ENCODE results near the gene RPP21.

RPP21 gene

DNA sequence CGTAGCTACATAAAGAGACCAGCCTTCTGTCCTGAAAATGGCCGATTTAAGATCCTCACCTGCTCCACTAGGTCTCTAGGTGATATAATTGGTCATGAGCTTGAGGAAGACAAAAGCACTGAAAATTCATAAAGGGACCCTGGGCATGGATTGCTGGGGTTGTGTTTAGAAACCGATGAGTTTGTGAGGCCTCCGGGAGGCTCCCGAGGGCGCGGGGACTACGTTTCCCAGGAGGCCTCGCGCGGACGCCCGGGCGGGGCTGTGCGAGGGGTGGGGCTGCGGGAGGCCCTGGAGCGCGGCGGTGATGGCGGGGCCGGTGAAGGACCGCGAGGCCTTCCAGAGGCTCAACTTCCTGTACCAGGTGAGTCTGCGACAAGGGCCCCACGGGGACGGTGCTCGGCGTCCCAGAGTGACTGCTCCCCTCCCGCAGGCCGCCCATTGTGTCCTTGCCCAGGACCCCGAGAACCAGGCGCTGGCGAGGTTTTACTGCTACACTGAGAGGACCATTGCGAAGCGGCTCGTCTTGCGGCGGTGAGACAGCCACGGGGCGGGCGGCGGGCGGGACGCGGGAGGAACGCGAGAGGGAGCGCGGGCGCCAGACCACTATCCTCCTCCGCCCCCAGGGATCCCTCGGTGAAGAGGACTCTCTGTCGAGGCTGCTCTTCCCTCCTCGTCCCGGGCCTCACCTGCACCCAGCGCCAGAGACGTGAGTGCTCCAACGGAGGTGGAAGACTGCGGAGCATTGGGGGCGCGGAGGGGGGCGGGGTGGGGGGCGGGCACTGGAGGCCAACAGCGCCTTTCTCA lies at the start of gene RPP21:
Gene RPP21 (plus strand): TSS at position 289 of the 804 bp plus-strand sequence. CDS start 16 bp downstream, at position 305.
- DNase-seq (ENCODE audit: low read depth, low spot score) = peak; percentile 92

DNA sequence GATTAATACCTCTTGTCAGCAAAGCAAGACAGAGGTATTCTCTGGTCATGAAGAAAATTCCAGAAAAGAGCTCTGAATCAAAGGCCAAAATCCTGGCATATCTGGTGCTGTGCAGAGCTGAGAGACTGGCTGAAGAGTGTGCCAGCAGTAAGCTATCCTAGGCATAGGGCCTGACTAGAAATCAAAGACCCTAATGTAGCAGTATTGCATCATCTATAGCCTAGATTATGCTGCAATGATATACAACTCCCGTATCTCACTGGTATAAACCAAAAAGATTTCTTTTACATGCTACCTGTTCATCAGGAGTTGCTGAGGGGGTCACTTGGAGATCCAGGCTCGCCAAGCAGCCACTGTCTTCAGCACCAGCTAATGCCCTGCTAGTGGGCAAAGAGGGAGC lies 49.1 kb upstream of the RPP21 start:
- DNase-seq (ENCODE audit: low read depth, low spot score) = no peak

- no peak for DNase-seq (ENCODE audit: low read depth, low spot score)
Observed at GRCh38 chr6:30304002-30304401, 41.0 kb upstream of the RPP21 start.

DNA sequence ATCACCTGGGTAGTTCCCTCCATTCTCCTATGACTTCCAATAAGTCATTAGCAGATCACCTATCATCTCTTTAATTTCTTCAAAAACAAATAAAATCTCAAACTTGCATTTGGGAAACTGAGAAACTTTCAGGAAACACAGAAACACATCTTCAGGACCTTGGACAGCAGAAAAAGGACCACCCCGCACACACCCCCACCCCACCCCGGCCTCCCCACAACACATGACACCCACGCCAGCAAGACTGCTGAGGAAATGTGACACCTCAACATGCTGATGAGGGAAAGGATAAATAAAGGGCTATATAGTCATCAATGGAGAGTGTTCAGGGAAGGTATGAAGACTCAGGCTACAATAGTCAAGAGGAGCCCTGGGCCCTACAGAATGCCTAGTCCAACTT lies 33.9 kb upstream of the RPP21 start:
- peak; percentile 13 for DNase-seq (ENCODE audit: low read depth, low spot score)

DNA sequence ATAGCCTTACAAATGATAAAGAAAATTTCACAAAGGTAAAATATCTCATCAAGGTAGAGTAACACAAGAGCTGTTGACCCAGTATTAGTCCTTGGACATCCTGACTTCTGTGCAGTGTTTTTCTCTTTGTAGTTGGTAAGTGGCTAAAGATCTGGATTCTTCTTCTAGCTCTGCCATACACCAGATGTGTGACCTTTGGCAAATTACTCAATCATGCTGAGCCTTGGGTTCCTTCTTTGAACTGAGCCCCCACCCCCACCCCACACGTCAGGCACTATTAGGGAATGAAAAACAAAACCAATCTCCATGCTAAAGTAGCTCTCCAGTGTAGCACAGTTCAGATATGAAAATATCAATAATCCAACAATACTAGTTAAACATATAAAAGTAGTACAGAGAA lies 33.3 kb upstream of the RPP21 start:
- DNase-seq (ENCODE audit: low read depth, low spot score) = no peak

- no peak for DNase-seq (ENCODE audit: low read depth, low spot score)
Observed at GRCh38 chr6:30312266-30312665, 32.7 kb upstream of the RPP21 start.

DNA sequence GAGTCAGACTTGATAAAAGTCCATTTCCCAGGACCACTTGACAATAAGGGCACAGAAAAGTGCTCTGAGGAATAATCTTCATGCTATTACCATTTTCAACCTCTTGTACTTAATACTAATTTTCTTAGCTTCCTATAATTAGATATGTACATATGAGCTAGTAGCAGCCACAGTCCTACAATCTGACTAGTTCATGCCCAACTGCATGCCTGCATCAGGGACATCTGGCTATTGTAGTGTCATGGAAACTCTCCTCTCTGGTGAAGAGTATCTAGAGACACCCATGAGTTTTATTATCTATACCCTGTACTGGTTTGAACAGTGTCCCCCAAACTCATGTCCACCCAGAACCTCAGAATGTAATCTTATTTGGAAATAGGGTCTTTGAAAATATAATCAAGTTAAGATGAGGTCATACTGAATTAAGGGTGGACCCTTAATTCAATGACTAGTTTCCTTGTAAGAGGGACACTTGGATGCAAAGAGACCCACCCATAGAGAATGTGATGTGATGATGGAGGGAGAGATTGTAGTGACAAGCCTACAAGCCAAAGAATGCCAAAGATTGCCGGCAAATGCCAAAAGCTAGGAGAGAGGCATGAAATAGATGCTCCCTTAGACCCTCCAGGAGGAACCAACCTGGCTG lies 32.2 kb upstream of the RPP21 start:
- DNase-seq (ENCODE audit: low read depth, low spot score) = no peak

- no peak for DNase-seq (ENCODE audit: low read depth, low spot score)
Observed at GRCh38 chr6:30315156-30315555, 29.8 kb upstream of the RPP21 start.

DNA sequence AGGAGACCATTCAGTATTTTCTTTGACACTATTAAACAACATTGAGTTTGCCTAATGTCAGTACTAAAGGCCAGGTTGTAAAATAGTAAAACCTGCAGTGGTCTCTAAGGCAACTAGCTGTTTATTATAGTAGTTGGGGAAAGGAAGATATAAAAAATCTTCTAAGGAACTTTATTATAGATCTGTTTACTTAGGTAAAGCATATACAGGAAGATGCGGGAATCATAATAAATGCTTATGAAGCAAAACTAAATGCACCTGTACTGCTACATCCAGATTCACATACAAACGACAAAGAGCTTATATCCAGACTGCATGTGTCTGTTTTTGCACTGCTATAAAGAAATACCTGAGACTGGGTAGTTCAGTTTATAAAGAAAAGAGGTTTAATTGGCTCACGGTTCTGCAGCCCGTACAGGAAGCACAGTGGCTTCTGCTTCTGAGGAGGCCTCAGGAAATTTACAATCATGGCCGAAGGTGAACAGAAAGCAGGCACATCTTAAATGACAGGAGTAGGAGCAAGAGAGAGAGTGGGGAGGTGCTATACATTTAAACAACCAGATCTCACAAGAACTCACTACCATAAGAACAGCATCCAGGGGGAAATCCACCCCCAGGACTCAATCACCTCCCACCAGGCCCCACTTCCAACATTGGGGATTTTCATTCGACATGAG lies 26.9 kb upstream of the RPP21 start:
- DNase-seq (ENCODE audit: low read depth, low spot score) = no peak

- DNase-seq (ENCODE audit: low read depth, low spot score) = no peak
Observed at GRCh38 chr6:30319146-30319835, 25.7 kb upstream of the RPP21 start.

GRCh38 chr6:30321692-30322388 lies 23.1 kb upstream of the RPP21 start:
- DNase-seq (ENCODE audit: low read depth, low spot score) = no peak

DNA sequence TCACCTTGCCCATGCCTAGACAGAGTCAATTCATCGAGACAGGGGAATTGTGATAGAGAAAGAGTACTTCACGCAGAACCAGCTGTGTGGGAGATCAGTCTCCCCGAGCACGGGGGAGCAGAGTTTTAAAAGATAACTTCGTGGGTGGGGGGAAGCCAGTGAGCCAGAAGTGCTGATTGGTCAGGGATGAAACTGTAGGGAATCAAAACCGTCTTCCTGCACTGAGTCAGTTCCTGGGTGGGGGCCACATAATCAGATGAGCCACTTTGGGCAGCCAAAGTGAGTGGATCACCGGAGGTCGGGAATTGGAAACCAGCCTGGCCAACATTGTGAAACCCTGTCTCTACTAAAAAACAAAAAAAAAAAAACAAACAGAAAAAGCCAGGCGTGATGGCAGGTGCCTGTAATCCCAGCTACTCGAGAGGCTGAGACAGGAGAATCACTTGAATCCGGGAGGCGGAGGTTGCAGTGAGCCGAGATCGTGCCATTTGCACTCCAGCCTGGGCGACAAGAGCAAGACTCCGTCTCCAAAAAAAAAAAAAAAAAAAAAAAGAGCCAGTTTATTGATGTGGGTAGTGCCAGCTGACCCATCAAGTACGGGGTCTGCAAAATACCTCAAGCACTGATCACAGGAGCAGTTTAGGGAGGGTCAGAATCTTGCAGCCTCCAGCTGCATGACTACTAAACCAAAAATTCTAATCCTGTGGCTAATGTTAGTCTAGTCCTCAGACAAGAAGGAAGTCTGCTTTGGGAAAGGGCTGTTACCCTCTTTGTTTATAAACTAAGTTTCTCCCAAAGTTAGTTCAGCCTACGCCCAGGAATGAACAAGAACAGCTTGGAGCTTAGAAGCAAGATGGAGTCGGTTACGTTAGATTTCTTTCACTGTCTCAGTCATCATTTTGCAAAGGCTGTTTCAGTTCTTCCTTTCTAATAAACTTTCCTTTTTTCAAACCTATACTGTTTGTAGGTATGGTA lies 22.1 kb upstream of the RPP21 start:
- peak; percentile 58 for DNase-seq (ENCODE audit: low read depth, low spot score)

DNA sequence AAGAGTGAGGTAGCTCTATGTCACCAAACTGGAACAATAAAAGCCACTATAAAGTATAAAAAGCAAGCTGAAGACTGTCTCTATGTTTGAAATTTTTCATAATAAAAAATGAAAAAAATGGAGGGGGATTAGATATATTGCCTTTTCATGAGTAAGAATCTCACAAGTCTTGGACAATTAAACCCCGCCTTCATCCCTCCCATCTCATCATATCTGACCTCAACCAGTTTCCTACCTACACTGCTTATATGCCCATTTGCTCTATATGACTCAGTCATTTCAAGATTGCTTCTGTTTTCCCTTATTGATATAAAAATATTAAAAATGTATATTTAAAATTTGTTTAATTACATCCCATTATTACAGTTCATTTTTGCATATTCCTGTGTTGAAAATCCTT lies 21.1 kb upstream of the RPP21 start:
- DNase-seq (ENCODE audit: low read depth, low spot score) = no peak

- DNase-seq (ENCODE audit: low read depth, low spot score) = peak; percentile 73
Observed at GRCh38 chr6:30325150-30325872, 19.6 kb upstream of the RPP21 start.

GRCh38 chr6:30325873-30326525 lies 19.0 kb upstream of the RPP21 start:
- DNase-seq (ENCODE audit: low read depth, low spot score) = no peak

GRCh38 chr6:30326526-30327231 lies 18.3 kb upstream of the RPP21 start, which contains the start of gene TRIM39:
Gene TRIM39 (plus strand): TSS chr6:30326927. CDS start chr6:30329318, 2,391 bp downstream.
- peak; percentile 92 for DNase-seq (ENCODE audit: low read depth, low spot score)

DNA sequence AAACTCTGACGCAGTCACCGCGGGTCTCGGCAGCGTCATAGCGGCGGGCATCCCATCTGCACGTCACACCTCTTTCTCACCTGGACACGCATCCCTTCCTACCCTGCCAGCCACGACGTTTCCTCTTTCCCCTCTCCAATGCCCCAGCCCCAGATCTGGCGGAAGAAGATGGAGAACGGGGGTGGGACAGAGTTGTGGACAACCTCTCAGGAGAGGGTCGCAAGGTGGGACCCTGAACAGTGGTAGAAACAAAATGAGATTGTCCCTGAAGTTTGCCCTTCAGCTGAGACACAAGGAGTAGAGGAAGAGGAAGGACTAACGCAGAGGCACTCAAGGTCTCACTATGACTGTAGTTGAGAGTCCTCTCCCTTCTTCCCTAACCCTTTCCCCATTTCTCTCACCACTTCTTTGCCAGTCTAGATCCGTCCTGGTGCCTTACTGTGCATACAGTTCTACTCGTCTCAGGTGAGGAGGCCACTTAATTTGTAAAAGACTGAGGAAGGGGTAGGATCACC lies 17.7 kb upstream of the RPP21 start:
- DNase-seq (ENCODE audit: low read depth, low spot score) = no peak

DNA sequence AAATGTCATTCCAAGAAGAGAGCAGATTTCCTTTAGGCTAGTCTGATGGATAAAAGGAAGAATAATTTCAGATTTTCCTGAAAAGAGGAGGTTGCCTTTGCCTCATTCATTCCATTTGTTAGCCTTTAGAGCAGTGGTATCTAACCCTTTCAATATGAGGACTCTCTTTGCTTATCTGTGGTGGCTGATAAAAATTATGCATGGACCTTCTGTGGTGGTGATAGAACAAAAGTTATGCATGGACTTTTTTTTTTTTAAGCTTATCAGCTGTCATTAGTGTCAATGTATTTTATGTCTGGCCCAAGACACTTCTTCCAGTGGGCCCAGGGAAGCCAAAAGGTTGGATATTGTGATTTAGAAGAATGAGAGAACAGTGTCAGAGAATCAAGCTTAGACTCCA lies 16.6 kb upstream of the RPP21 start:
- no peak for DNase-seq (ENCODE audit: low read depth, low spot score)

All from astrocyte of the hippocampus (primary cell).